ENCODE results near the gene PKMYT1. TPM values are rescaled to one million over a fixed set of nuclear protein-coding genes. Genes with fewer than 3 reads are reported as not detected.

Gene PKMYT1
- total and polyA plus RNA-seq, 9 of the 15 experiments (the other 6 are each of a cell fraction or from before 2014, with no cell fraction given) = 8.7 to 201 (median 37.8) TPM

- TF ChIP-seq CREM (IDR thresholded peaks at IDR 0.05; ENCODE audit: low read depth) = no peak; the same call in none of the 2 replicates
- TF ChIP-seq ZNF780A (CRISPR knock-in tag; IDR thresholded peaks at IDR 0.05) = no peak
- TF ChIP-seq POLR3A (IDR thresholded peaks at IDR 0.05; ENCODE audit: borderline replicate concordance, extremely low read depth, insufficient read depth, insufficient read length) = no peak
- TF ChIP-seq E2F3 (CRISPR knock-in tag; IDR thresholded peaks at IDR 0.05) = no peak
- no peak for TF ChIP-seq NFYB (IDR thresholded peaks at IDR 0.05; ENCODE audit: extremely low read depth, insufficient read length)
- no peak for TF ChIP-seq NR0B1 (IDR thresholded peaks at IDR 0.05; ENCODE audit: partially characterized antibody)
- TF ChIP-seq ZKSCAN1 (IDR thresholded peaks at IDR 0.05; ENCODE audit: low read depth, low read length) = no peak
- no peak for TF ChIP-seq NR1H2 (CRISPR knock-in tag; IDR thresholded peaks at IDR 0.05)
- TF ChIP-seq STAT5A (IDR thresholded peaks at IDR 0.05; ENCODE audit: borderline replicate concordance, low read length) = no peak
- TF ChIP-seq ZNF197 (CRISPR knock-in tag; IDR thresholded peaks at IDR 0.05; ENCODE audit: low read depth) = no peak
- no peak for TF ChIP-seq KAT2B (IDR thresholded peaks at IDR 0.05; ENCODE audit: low read depth, low read length)
- TF ChIP-seq RHOXF2B (CRISPR knock-in tag; conservative IDR thresholded peaks at IDR 0.05) = no peak
- TF ChIP-seq ZNF12 (CRISPR knock-in tag; IDR thresholded peaks at IDR 0.05) = no peak
- no peak for TF ChIP-seq PPARD (CRISPR knock-in tag; IDR thresholded peaks at IDR 0.05)
- no peak for TF ChIP-seq ZNF239 (CRISPR knock-in tag; IDR thresholded peaks at IDR 0.05)
- TF ChIP-seq FOXO4 (CRISPR knock-in tag; IDR thresholded peaks at IDR 0.05) = no peak
- TF ChIP-seq RCOR1 (IDR thresholded peaks at IDR 0.05; ENCODE audit: borderline replicate concordance in 1 of 2, low read depth in 2 of 2, low read length in 2 of 2) = 0 out of 4 replicates have a peak, but pooled peaks of 1 of the 2 experiments have one; percentile 37
- TF ChIP-seq IRF2 (CRISPR knock-in tag; IDR thresholded peaks at IDR 0.05) = no peak
- no peak for TF ChIP-seq CBFB (CRISPR knock-in tag; IDR thresholded peaks at IDR 0.05)
- no peak for TF ChIP-seq E2F4 (CRISPR knock-in tag; IDR thresholded peaks at IDR 0.05; ENCODE audit: low read depth)
- no peak for TF ChIP-seq GMEB1 (CRISPR knock-in tag; IDR thresholded peaks at IDR 0.05)
Observed at GRCh38 chr16:2963723-2964474, 16.3 kb downstream of the PKMYT1 start, which contains the start of gene KREMEN2 (continued).
